C4-2B (cell line): Measurements from ENCODE around the gene BCKDHA.
"Not testable (repeated sequence)": the region's sequence is repeated elsewhere in the genome, so short reads cannot be mapped to it uniquely, and the experiment has no call there.

Experiments
- H3K27ac ChIP-seq: fragments of 450-650 bp; 2 replicates; pipeline ENCODE4 v1.5.1; 2017
- ZFX ChIP-seq: fragments of 450-650 bp; IDR thresholded peaks from 2 replicates; pipeline ENCODE4 v1.6.1; 2017
- TF ChIP-seq, protein P1 (sequence below): fragments of 450-650 bp; conservative IDR thresholded peaks from 2 replicates; pipeline ENCODE4 v1.5.1; 2017; ENCODE audit warnings: mild to moderate bottlenecking

The BCKDHA gene

DNA sequence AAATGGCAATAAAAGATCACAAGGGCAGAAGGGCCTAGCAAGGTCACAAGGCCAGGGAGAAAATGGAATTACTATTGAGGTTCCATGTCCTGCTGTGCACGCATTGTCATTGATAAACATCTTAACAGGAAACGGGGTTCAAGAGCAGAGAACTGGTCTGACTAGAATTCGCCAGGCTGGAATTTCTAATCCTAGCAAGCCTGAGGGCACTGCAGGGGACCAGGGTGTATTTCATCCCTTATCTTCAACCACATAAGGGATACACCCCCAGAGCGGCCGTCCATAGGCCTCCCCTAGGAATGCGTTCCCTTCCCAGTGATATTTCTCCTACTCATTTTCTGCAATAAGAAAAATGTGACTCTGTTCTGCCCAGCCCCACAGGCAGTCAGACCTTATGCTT, 64.9 kb downstream of the BCKDHA start:
- H3K27ac ChIP-seq = no peak overlapping the region
- TF ChIP-seq, protein P1, sequence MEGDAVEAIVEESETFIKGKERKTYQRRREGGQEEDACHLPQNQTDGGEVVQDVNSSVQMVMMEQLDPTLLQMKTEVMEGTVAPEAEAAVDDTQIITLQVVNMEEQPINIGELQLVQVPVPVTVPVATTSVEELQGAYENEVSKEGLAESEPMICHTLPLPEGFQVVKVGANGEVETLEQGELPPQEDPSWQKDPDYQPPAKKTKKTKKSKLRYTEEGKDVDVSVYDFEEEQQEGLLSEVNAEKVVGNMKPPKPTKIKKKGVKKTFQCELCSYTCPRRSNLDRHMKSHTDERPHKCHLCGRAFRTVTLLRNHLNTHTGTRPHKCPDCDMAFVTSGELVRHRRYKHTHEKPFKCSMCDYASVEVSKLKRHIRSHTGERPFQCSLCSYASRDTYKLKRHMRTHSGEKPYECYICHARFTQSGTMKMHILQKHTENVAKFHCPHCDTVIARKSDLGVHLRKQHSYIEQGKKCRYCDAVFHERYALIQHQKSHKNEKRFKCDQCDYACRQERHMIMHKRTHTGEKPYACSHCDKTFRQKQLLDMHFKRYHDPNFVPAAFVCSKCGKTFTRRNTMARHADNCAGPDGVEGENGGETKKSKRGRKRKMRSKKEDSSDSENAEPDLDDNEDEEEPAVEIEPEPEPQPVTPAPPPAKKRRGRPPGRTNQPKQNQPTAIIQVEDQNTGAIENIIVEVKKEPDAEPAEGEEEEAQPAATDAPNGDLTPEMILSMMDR = no peak
- no peak for TF ChIP-seq ZFX

DNA sequence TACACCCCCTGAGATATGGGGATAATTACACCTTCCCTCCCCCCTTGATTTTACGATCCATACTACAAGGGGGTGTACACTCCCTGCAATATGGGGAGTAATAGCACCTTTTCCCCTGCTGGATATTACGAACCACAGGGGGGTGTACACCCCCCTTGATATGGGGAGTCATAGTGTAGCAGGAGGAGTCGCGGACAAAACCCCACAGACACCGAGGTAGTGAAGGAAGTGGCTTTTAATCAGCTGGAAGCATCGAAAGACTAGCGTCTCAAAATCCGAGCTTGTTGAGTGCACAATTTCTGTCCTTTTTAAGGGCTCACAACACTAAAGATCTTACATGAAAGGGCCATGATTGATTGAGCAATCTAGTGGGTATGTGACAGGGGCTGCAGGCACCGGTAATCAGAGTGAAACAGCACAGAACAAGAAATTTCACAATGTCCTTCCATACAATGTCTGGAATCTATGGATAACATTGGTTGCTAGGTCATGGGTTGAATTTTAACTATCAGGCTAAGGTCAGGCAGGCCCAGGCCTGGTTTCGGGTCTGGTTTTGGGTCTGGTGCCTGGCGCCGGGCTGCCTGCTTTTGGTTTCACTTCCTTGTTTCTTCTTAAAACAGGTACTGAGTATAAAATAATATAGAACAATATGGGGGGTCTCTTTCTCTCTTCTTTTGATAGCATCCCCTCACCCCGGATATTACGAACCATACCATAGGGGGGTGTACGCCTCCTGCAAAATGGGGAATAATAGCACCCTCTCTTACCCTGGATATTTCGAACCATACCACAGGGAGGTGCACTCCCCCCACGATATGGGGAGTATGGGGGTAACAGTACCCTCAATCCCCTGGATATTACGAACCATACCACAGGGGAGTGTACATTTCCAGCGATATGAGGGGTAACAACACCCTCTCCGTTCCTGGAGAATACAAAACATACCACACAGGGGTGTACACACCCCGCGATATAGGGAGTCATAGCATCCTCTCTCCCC, 65.9 kb downstream of the BCKDHA start:
- H3K27ac ChIP-seq = not testable (repeated sequence)
